Putamen (tissue), 1 donor: Measurements from ENCODE around the gene SELENOP.

Source experiments
- DNase-seq: peaks from one replicate; pipeline ENCODE4 v3.0.0-alpha.2; 2016; ENCODE audit warnings: low spot score

The SELENOP gene

DNA sequence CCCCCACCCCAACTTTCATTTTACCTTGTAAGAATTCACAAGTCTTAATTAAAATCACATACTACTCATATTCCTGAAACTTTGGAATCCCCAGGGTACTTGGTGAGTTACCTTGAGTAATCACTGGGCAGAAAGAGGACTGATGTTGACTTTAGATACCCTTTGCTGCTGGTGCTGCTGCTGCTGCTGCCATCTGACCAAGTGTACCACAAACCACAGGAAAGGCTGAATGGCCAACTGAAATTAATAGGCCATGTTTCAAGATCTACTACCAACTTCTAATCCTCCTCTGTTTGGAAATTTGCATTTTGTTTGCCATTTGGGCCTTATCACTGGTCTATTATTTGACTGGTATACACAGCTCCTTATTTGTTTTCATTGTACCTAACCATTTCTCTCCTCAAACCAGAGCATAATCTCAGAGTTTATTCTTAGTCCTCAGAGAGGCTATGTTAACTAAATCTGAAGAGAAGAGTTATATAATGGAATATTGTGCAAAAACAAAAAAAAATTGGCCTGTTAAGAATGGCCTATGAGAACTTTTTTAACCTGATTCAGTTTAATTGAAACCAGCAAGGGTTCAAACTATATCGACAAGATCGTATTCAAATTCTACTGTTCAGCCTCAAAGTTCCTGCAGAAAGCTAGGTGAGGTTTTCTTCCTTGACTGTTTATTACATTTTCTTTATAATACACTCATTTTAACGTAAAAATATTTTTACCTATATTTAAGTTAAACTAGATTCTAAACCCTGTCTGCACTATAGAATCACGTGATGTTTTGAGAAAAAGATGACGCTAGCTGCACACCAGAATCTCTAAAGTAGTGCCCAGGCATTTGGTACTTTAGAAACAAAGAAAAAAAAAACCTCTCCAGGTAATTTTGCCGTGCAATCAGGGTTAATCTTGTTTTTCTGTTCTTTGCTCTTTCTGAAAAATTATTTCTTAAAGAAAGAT lies 13.1 kb downstream of the SELENOP start:
- no peak for DNase-seq

DNA sequence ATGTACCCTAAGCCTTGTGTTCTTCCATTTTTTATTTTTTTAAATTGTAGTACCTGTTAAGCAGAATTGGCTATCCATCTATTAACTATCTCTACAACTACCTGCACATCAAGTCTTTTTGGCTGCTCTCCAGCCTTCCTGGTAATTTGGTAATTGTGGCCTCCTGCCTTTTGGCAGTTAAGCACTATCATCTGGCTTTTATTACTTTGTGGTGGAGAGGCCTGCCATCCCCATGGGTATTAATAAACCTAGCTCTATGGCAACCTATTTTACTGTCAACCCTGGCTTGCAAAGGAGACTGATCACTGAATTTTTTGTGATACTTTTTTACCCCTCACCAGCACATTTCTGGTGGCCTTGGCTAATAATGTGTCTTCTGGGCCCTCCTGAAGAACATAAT lies 20.5 kb downstream of the SELENOP start:
- DNase-seq, result no peak

DNA sequence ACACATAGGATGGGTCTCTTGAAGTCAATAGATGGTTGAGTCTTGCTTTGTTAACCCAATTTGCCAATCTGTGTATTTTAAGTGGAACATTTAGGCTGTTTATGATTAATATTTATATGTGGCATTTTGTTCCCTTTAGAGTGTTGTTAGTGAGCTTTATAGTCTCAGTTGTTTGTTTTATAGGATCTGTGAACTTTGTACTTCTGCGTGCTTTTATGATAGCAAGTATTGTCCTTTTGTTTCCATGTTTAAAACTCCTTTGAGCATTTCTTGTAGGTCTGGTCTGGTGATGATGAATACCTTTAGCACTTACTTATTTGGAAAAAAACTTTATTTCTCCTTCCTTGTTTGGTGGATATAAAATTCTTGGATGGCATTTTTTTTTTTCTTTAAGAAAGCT lies 23.8 kb downstream of the SELENOP start:
- no peak for DNase-seq

DNA sequence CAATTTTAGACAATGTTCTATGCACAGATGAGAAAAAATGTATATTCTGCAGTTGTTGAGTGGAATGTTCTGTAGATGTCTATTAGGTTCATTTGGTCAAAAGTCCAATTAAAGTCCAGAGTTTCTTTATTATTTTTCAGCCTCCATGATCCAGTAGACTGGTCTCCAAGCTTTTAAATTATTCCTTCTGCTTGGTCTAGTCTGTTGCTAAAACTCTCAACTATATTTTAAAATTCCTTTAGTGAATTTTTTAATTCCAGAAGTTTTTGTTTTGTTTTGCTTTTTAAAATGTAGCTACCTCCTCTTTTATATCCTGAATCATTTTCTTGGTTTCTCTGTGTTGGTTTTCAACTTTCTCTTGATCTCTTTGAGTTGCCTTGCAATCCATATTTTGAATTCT lies 24.6 kb downstream of the SELENOP start:
- DNase-seq, result no peak

DNA sequence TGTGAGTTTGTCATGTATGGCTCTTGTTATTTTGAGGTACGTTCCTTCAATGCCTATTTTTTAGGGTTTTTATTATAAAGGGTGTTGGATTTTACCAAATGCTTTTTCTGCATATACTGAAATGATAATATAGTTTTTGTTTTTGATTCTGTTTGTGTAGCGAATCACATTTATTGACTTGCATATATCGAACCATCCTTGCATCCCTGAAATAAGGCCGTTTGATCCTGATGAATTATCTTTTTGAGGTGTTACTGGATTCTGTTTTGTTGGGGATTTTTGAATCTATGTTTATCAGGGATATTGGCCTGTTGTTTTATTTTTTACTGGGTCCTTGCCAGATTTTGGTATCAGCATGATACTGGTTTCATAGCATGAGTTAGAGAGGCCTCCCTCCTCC lies 25.9 kb downstream of the SELENOP start:
- DNase-seq, result no peak

DNA sequence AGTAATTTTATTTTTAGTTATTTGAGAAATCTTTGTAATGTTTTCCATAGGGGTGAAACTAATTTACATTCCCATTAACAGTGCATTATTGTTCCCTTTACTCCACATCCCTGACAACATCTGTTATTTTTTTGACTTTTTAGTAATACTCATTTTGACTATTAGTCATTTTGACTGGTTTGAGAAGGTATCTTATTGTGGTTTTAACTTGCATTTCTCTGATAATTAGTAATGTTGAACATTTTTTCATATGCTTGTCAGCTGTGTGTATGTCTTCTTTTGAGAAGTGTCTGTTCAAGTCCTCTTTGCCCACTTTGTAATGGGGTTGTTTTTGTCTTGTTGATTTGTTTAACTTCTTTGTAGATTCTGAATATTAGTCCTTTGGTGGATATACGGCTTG lies 27.6 kb downstream of the SELENOP start:
- no peak for DNase-seq

DNA sequence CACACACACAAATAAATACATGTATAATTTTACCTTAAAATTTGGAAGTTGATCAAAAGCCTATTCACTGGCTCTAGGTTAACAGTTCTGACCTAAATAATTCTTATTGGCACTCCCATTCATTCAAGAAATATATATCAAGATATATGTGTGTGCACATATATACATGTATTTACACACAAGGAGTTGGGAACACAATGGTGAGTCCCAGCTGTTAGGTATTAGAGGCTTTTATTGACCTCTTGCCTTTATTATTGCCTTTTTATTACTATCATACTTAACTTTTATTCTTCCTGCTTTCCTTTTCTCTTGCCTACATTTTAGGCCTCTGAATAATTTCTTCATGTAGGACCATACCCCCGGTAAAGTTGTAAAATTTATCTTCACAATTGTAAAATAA lies 30.1 kb downstream of the SELENOP start:
- no peak for DNase-seq

DNA sequence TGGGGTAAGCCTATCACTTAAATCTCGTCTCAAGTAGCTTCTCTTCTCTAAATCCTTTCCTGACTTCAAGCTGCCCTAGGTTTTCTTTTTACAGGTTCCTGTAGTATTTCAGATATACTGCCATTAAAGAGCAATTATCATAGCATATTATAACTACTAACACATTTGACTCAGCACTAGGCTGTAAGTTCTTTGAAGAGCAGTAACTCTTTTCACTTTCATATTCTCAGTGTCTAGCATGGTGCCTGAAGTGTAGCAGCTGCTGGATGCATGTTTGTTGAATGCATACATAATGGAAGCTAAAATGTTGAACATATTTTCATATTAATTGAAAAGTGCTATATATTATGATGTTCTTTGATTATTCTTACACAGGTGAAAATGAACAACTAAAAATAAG lies 32.6 kb downstream of the SELENOP start:
- no peak for DNase-seq

DNA sequence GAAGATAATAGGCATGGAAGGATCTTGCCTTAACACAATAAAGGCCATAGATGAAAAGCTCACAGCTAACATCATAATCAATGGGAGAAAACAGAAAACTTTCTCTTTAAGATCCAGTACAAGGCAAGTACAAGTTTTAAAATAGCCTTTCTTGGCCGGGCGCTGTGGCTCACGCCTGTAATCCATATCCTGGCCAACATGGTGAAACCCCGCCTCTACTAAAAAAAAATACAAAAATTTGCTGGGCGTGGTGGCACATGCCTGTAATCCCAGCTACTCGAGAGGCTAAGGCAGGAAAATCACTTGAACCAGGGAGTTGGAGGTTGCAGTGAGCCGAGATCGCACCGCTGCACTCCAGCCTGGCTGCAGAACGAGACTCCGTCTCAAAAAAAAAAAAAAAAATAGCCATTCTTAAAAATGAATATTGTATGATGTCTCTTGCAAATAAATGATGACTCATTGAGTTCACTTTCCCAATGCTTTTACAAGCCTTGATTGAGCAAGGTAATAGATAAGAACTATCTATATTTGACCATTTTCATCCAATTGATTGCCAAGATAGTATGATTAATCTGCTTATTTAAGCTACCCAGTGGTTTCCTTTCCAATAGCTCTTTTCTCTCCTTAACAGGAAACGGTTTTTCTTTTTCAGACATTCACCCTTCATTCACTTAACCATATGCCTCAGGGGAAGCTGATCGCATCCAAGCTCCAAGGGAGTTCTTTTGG lies 39.3 kb downstream of the SELENOP start:
- no peak for DNase-seq

DNA sequence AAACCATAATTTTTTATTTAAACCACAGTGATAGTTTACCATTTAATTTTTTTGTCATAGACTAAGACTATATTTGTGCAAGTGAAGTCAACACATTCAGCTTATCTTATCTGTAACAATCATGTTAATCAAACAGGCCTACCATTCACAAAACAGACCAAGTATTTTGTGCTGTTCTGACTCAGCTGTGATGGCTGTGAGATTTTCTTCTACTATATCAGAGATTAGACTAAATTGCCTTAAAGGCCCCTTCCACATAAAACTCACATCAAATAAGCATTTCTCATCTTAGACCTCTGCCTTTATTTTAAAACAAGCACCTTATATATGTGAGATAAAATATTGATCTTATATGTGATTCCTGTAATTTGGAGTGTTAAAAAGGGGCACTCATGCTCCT lies 41.7 kb downstream of the SELENOP start:
- DNase-seq, result no peak

DNA sequence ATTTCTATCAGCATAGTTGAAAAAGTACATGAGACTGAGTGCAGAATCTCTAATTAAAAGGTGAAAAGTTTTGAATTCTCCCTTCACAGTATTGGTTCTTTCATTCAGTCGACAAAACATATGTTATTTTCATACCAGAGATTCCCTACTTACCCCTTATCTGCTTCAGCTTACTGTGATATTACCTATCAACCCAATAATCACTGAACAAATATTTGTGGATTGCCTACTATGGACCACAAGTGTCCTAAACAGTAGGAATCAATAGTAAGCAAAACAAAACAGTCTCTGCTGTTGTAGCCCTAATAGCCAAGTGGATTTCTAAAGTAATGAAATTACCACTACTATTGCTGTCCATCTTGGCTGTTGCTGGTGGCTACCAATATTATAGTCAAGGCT lies 43.6 kb downstream of the SELENOP start:
- no peak for DNase-seq

DNA sequence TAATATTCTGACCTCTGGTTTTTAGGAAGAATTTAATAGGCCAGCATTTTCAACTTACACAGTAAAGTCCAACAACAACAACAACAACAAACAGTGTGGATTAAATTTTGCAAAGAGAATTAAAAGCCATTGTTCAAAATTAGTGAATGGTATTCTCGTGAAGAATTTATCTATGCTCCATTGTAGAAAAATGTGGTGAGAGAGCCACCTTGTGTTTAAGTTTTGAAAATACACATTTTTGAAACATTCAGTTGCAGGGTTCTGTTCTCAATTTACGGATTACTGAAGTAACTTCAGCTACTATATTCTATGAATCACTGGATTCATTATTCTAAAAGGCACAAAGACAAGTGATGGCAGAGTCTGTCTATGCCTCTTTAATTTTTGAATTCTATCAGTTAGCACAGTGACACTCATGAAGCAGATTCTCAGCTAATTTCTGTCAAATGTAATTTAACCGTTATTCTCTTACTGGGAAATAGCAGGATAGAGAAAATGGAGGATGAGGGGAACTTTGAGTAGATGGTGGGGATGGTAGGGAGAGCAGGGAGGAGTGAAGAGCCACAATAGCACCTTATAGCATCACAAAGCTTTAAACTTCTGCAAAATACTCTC lies 44.1 kb downstream of the SELENOP start:
- peak; percentile 49 for DNase-seq

DNA sequence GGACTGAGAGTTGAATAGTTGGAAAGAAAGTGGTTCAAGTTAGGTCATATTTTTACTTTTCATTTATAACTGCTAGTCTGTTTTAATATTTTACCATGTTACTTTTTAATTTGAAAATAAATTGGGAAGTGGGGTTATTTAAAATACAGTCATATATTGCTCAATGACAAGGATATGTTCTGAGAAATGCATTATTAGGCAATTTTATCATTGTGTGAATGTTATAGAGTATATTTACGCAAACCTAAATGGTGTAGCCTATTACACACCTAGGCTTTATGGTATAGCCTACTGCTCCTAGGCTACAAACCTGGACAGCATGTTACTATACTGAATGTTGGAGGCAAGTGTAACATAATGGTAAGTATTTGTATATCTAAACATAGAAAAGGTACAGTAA lies 49.9 kb downstream of the SELENOP start:
- DNase-seq, result no peak

DNA sequence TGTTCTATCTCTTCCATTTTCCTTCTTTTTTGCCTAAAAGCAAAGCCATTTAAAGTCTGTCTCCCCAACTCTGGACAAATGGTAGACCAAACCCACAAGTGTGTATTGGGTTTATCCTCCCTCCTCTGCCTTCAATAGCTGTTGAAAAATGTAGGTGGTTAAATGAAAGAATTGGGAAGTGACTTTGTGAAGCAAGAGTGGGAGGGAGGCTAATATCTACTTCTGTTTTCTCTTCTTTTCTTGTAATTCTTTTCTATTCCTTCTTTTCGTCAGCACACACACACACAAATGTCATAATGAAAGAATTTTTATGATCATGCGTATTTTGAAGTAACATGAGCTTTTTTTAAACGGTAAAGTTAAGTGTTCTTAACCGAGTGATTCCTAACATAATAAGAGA lies 51.3 kb downstream of the SELENOP start:
- no peak for DNase-seq

DNA sequence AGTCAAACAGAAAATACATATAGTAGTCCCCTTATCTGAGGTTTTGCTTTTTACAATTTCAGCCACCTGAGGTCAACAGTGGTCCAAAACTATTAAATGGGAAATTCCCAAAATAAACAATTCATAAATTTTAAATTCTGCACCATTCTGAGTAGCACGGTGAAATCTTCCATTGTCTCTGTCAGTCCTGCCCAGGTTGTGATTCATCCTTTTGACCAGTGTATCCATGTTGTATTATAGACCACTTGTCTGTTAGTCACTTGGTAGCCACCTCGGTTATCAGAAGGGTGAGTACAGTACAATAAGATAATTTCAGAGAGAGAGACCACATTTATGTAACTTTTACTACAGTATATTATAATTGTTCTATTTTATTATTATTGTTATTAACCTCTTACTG lies 52.2 kb downstream of the SELENOP start:
- DNase-seq, result no peak

DNA sequence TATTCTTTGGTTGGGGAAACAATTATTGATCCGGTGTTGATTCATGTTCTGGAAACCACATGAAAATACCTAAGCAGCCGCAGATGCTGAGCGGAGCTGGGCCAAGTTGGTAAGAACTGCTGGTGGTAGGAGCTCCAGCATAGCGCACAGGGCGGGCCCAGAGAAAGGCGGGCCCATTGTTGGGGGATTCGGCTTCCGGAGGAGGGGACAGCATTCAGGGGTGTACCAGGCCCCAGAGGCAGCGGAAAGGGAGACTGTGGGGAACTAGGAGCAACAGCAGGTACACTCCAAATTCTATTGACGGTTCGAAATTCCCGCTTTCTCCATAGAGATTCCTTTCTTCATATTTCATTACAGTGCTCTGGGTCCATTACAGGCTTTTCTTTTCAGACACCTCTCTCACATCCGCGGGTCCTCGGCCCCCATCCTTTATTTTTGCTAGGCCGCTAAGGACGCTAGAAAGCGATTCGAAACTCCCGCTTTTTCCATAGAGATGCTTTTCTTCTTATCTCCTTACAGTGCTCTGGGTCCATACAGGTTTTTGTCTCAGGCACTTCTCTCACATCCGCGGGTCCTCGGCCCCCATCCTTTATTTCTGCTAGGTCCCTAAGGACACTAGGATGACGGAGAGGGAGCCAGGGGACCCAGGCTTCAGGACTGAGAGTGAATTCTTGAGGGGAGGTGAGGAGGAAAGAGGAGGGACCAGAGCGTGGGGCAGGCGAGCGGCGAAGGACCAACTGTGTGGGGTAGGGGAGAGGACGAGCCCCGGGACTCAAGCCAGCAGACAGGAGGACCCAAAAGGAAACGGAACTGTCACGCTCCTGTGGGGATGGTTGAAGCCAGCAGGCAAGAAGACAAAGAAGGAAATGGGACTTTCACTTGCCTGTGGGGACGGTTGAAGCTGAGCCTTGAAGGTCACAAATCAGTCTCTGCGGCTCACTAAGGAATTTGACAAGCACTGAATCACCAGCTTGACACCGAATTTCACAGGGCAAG lies 54.8 kb downstream of the SELENOP start, which contains the start of gene CCDC152:
Gene CCDC152, plus strand, starts transcription at position 213 of the 996 bp plus-strand sequence. CDS start 2,304 bp downstream, outside the sequence.
- peak; percentile 27 for DNase-seq

DNA sequence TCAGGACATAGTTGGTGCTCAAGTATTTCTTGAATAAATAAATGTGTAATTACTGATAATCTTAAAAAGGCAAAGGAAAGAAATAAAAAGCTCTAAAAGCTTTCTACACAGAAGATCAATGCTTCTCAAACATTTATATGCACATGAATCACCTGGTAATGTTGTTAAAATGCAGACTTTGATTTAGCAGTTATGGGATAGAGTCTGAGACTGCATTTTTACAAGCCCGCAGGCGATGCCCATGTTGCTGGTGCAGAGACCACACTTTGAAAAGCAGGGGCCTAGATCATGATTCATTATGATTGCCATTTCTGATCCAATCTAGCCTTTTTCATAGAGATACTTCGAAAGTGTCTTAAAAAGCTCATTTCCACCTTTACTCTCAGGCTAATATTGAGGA lies 58.6 kb downstream of the SELENOP start:
- no peak for DNase-seq

DNA sequence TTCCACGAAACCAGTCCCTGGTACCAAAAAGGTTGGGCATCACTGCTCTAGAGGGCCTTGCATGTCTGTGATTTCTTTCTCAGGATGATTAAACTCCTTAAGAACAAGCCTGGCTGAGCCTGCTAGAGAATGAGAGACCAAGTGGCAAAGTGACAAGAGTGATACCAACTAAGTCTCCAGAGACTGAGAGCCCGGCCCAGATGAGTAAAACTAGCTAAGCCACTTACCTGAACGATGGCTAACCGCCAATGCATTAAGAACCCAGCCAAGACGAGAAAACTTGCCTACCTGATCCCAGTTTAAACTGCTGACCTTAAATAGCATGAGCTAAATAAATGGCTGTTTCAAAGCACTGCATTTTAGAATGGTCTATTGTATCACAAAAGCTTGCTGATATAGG lies 60.6 kb downstream of the SELENOP start:
- no peak for DNase-seq

DNA sequence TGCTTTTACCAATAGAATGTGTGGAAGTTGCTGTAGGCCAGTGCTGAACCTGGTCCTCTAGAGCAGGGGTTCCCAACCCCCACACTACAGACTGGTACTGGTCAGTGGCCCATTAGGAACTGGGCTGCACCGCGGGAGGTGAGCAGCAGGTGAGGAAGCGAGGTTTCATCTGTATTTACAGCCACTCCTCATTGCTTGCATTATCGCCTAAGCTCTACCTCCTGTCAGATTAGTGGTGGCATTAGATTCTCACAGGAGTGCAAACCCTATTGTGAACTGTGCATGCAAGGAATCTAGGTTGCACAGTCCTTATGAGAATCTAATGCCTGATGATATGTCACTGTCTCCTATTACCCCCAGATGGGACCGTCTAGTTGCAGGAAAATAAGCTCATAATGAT lies 61.2 kb downstream of the SELENOP start:
- no peak for DNase-seq
